ENCODE results near the gene INSR. TPM values are rescaled to one million over a fixed set of nuclear protein-coding genes. Genes with fewer than 3 reads are reported as not detected.

Gene INSR
- 100 to 1,000 TPM in 2 of 4 donors, 10 to 100 TPM in 2; 66.0 to 118 (median 106) TPM for total RNA-seq

DNA sequence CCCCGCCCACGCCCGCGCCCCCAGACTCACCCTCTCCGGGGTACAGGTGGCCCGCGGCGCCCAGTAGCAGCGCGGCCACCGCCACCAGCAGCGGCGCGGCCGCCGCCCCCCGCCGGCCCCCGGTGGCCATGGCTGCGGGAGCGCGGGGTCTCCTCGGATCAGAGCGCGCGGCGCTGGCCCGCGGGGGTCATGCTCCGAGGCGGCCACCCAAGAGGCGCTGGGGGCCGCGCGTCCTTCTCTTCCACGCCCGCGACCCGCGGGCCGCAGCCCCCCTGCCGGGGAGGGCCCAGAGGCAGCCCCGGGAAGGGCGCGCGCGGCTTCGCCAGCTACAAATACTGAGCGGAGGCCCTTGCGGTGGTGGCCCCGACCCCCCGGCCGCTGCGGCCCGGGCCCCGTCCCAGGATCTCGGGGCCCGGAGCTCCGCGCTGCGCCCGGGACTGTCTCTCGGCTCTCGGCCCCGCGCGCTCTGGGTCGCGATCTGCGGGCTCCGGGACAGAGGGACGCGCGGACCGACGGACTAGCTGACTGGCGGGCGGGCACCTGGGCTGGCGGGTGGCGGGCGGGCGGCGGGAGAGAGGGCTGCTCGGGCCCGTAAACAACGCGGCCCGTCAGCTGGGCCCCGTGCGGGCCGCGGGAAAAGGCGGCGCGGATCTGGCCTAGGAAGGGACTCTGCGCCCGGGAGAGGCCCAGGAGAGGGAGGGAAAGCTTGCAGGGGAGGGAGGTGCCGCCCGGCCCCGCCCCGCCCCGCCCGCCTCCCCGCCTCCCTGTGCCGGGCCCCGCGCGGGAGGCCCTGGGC, at the start of gene INSR:
Gene INSR, minus strand, starts transcription at position 653 of the 796 bp plus-strand sequence. Its CDS starts 523 bp downstream, at position 130.
- TF ChIP-seq, protein P1, sequence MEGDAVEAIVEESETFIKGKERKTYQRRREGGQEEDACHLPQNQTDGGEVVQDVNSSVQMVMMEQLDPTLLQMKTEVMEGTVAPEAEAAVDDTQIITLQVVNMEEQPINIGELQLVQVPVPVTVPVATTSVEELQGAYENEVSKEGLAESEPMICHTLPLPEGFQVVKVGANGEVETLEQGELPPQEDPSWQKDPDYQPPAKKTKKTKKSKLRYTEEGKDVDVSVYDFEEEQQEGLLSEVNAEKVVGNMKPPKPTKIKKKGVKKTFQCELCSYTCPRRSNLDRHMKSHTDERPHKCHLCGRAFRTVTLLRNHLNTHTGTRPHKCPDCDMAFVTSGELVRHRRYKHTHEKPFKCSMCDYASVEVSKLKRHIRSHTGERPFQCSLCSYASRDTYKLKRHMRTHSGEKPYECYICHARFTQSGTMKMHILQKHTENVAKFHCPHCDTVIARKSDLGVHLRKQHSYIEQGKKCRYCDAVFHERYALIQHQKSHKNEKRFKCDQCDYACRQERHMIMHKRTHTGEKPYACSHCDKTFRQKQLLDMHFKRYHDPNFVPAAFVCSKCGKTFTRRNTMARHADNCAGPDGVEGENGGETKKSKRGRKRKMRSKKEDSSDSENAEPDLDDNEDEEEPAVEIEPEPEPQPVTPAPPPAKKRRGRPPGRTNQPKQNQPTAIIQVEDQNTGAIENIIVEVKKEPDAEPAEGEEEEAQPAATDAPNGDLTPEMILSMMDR (IDR thresholded peaks at IDR 0.05; ENCODE audit: low read depth) = no peak

DNA sequence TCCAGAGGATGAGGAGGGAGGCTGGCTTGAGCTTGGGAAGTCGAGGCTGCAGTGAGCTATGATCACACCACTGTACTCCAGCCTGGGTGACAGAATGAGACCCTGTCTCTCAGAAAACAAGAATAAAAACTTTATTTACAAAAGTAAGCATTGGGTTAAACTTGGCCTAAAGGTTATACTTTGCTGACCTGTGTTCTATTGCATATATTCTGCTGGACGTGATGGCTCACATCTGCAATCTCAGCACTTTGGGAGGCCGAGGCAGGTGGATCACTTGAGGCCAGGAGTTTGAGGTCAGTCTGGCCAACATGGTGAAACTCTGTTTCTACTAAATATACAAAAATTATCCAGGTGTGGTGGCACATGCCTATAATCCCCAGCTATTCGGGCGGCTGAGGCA, 47.9 kb upstream of the INSR start:
- TF ChIP-seq, protein P1 (IDR thresholded peaks at IDR 0.05; ENCODE audit: low read depth) = no peak

DNA sequence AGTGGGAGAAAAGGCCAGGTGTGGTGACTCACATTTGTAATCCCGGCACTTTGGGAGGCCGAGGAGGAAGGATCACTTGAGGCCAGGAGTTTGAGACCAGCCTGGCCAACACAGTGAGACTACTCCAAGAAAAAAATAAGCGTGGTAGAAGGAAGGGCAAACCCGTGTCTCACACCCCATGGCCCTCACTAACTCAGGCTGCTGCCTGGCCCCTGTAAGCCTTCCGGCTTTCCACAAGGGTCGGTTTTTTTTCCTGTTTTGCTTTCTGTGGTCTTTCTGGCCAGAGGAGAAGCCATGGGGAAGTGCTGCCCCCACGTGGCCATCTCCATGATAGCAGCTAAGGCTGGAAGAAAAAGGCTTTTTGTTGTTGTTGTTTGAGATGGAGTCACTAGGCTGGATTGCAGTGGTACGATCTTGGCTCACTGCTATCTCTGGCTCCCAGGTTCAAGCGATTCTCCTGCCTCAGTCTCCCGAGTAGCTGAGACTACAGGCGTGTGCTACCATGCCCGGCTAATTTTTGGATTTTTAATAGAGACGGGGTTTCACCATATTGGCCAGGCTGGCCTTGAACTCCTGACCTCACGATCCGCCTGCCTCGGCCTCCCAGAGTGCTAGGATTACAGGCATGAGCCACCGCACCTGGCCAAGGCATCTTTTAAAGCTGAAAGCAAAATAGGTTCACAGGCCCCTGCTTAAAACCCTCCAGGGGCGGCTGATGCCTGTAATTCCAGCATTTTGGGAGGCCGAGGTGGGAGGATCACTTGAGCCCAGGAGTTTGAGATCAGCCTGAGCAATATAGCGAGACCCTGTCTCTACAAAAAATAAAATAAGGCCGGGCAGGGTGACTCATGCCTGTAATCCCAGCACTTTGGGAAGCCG, 47.0 kb upstream of the INSR start:
- TF ChIP-seq, protein P1 (IDR thresholded peaks at IDR 0.05; ENCODE audit: low read depth) = no peak

DNA sequence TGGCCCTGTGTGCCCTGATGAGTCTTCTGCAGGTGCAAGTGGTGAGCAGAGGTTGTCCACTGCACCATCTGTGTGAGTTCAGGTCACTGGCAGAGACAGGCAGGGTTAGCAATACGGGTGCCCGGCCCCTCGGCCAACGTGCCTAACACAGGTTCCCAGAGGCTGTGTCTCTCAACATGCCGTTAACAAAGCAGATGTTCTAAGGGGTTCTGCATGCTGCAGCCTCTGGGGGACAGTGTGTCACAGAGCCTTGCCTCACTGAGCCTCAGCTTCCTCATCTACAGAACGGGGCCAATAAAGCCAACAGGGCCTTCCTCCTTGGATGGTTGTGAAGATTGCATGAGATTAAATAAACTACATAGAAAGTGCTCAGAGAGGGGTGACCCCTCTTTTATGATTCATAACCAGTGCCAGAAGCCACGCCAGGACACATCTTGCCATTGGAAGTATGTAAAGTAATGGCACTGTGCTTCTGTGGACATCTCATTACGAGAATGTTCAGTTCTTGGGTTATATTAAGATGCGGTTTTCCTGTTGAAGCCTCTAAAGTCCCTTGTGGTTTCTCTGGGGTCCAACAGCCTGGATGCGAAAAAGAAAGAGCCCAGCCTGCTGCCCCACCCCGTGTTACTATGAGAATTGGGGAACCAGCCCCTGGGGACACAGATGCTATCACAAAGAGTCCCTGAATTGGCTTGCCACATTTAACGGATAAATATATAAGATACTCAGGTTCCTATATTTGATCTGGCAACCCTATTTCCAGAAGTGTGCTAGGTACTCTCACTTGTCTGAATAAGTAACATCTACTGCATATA, 43.4 kb upstream of the INSR start:
- TF ChIP-seq, protein P1 (IDR thresholded peaks at IDR 0.05; ENCODE audit: low read depth) = no peak

DNA sequence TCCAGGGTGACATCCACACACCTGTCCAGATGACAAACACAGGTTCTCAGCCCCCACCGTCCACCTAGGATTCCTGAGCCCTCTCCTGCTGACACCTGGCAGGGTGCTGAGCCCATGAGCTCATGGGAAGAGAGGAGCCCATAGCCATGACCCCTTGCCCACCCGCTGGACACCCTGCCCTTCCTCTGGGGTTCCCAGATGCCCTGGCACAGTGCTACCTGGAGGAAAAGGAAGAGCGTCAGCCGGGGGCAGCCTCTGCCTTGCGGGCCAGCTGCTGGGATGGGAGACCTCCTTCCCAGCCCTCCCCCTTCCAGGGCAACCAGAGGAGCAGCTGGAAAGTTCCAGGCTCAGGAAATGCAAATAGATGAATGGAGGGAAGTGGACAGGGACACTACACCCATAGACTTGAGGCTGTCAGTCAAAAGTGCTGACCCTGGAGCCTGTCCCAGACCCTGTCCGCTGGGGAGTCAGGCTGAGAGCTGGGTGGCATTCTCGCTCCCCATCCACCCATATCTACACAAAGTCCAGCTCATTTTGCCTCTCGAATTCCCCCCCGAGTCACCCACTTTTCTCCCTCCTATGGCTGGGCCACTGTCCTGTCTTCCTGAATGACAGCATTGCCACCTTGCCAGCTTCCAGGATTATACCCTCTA, 42.2 kb upstream of the INSR start:
- TF ChIP-seq, protein P1 (IDR thresholded peaks at IDR 0.05; ENCODE audit: low read depth) = no peak

DNA sequence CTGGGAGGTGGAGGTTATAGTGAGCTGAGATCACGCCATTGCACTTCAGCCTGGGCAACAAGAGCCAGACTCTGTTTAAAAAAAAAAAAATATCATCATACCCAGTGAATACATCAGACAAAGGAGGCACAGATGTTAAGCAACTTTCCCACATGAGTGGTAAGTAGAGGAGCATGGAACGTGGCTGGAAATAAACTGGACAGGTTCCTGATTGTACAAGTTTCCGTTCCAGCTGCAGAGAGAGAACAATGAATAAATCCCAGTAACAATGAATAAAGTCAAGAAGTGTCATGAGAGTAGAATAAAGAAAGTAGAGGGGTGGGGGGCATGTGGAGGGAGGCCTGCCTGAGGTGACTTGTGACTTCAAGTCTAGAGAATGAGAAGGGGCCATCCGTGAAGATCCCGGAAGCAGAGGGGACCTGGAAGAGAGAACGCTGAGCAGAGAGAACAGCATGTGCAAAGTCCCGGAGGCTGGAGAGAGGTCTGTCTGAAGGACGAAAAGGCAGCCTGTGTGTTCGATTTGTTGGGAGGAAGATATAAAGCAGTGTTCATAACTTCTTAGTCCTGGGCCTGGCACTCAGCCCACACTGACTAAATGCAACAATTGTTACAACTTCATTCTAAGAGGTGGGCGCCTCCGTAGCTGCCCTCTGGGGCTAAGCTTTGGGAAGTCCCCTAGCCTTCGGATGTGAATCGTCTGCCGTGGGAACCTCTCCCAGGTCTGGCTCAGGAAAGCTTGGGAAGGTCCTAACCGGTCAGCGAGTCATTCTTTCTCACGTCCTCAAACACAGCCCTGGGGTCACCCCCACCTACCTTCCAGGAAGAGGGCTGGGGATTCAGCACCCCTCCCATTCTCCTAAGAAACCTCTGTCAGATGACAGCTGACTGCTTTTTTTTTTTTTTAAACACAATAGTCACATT, 39.2 kb upstream of the INSR start:
- TF ChIP-seq, protein P1 (IDR thresholded peaks at IDR 0.05; ENCODE audit: low read depth) = no peak

All from subcutaneous adipose tissue (tissue), 4 donors.